Endometrial microvascular endothelial cells (primary cell): ENCODE results near the gene MED28. TPM values are rescaled to one million over a fixed set of nuclear protein-coding genes. Genes with fewer than 3 reads are reported as not detected.
"Not testable (repeated sequence)": the region's sequence is repeated elsewhere in the genome, so short reads cannot be mapped to it uniquely, and the experiment has no call there.

Source experiments
- in situ Hi-C: cut with HindIII; loops from 2 replicates; pipeline ENCODE4 v1.10.0; 2017; ENCODE audit warnings: low sequenced_read_pairs, low pct_unique_long_range_greater_than_20kb; ENCODE audit errors: inconsistent ontology term
- total RNA-seq: library from RNA; depleted of rRNA; stranded (reverse); fragments of >200 nt; gene quantifications from one replicate; pipeline ENCODE4 v1.2.3, GENCODE V29; 2015; ENCODE audit errors: inconsistent ontology term

Gene MED28
- total RNA-seq, 1 donor from 2014 or later = 7.7 TPM

DNA sequence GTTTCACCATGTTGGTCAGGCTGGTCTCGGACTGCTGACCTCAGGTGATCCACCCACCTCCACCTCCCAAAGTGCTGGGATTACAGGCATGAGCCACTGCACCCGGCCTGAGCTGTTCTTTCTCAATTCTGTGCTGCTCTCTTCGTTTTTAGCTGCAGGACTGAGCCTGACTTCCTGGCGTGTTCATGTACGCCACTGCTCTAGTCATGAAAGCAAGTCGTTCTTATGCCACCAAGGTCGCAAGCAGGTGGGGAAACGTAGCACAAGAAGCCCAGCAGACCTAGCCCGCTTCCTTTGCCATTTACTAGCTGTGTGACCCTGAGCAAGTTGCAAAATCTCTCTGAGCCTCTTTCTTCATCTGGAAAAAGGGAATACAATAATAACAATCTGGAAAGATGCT is 43.4 kb downstream of the MED28 start:
- in situ Hi-C loops = no loop called here

DNA sequence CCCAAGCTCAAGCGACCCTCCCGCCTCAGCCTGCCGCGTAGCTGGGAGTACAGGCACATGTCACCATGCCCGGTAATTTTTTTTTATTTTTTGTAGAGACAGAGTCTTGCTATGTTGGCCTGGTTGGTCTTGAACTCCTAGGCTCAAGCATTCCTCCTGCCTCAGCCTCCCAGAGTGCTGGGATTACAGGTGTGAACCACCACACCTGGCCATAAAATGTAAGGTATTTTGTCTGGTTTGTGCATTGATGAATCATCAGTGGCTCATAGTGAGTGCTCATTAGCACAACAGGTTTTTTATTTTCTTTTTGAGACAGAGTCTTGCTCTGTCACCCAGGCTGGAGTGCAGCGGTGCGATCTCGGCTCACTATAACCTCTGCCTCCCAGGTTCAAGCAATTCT is 44.8 kb downstream of the MED28 start:
- in situ Hi-C loops = not testable (repeated sequence)

DNA sequence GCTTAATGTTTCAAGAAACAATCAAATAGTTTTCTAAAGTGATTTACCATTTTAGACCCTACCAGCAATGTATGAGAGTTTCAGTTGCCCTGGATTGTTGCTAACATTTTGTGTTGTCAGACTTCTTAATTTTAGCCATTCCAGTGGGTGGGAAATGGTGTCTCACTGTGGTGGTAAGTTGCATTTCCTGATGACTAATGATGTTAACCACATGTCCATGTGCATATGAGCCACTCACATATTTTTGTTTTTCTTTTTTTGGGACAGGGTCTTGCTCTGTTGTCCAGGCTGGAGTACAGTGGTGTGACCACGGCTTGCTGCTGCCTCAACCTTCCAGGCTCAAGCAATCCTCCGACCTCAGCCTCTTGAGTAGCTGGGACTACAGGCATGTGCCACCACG is 48.3 kb downstream of the MED28 start:
- in situ Hi-C loops = no loop called here

DNA sequence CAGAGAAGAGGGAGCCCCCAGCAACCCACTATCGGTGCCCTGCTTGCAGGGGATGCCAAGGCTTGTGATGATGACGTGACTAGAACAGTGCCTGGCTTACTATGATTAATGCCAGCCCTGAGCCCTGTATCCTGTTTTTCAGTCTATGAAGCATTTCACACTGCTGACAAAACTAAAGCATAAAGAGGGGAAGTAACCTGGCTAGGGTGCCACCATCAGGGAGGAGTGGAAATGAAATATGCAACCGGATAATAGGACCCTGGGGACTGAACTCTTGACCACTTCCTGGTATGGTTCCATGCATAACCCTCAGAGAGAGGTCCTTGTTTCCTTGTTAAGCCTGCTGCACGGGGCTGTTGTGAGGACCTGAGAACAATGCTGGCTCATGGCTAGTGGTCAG is 50.3 kb downstream of the MED28 start:
- in situ Hi-C loops = no loop called here

DNA sequence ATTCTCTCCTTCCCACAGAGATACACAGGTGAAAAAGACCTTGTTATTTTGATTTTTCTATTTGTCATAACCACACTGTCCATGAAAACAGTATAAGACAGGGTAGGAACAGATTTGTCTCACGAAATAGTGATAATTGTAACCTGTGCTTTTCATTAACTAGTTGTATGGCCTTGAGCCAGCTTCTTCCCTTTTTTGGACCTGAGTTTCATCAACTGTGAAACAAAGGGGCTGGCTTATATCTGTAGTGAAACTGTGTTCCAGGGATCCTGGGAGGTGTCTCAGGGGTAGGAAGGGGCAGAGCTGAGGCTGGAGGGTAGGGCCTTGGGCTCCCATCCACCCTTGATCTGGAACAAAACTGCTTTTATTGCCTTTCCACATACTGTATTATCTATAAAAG is 50.9 kb downstream of the MED28 start:
- in situ Hi-C loops = no loop called here

DNA sequence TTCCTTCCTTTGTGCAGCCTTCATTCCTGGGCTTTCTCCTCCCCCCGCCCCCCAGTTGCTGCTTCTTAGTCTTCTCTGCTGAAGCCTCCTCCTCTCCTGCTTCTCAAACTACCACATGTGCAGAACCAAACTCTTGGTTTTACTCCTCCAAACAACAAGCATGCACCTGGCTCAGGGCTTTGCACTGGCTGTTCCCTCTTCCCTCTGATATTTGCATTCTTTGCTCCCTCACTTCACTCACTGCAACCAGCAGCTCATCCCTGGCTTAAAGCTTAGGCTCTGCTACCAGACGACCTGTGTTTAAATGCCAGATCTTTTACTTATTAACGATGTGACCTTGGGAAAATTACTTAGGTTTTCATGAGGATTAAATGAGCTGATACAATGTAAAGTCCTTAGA is 51.4 kb downstream of the MED28 start:
- in situ Hi-C loops = no loop called here

DNA sequence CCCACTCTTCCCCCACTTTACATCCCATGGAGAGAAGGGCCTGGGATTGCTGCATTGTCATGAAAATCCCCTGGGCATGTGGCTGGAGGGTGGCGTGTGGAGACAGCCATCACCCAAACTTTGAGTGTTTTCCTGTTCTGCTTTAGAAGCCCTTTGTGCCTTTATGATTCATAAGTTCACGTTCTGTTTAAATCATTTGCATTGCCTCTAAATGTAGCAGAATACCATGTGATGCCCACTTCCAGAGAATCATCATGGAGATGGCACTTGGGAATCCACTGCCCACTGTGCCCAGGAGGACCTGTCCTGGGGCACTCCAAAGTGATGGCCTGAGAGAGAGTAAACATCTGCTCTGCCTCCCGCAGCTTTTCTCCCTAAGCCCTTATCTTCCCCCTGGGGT is 52.8 kb downstream of the MED28 start:
- in situ Hi-C loops = no loop called here

DNA sequence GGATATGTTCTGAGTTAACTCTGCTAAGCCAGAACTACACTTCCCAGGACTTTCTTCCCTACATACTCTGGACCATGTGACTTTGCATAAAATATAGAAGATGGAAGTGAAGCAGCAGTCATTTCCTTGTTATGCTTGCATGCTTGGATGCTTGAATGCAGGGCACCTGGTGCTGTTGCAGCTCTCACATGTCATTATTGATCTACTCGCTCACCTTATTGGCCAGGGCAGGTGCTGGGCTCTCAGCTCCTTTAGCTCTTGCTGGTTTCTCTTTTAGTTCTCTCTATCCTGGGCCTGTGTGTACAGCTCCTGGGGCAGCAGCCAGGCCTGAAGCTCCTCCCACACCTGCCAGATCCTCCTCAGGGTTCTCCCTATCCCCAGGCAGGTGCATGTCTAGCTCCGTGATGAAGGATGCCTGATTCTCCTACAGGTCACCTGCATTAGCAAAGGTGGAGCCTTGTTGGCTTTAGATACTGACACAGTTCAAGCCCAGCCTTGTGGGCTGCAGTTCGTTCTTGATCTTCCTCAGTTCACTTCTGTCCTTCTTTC is 53.3 kb downstream of the MED28 start:
- in situ Hi-C loops = no loop called here

DNA sequence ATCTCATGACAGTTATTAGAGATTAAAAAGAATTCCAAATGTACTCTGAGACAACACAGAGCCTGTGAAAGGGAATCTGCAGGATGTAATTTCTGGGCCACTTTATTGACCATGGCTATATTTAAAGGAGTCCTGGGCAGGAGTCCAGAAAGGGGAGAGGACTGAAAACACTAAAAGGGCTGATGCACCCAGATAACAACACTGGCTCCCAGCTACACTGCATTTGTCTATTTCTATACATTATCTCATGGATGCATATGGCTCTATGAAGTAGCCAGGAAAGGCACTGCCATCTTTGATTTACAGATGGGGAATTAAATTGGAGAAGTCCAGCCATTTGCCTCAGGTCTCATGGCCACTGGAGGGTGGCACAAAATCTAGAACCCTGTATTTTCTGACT is 56.0 kb downstream of the MED28 start:
- in situ Hi-C loops = no loop called here

DNA sequence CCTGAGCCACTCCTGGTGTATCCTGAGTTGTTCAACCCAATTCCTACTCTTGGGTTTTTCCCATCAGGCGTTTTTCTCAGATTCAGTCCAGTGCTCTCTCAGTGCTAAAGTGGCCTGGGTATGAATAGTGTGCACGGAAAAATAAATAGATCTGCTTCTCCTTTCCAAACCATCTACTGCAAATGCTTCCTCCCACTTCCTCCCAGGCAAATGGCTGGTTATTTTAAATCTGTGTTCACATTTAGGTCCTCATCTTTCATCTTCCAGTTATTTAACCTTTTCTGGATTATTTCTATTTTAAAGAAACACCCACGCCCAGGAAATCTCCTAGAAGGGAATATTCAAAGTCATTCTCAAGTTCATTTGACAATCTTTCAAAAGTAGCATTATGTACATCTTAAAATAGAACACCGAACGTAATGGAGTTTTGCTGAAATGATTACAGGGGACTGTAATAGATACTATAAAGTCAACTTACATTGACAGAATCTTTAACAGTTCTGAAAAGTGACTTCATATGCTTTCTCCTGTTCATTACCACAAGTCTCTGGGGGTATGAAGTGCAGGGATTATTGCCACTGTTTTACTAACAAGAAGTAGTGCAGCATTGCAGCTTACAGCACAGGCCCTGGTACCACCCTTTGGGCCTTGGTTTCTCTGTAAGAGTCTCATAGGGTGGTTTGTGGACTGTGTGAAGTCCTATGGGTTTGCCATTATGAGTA is 66.3 kb downstream of the MED28 start:
- in situ Hi-C loops = no loop called here

DNA sequence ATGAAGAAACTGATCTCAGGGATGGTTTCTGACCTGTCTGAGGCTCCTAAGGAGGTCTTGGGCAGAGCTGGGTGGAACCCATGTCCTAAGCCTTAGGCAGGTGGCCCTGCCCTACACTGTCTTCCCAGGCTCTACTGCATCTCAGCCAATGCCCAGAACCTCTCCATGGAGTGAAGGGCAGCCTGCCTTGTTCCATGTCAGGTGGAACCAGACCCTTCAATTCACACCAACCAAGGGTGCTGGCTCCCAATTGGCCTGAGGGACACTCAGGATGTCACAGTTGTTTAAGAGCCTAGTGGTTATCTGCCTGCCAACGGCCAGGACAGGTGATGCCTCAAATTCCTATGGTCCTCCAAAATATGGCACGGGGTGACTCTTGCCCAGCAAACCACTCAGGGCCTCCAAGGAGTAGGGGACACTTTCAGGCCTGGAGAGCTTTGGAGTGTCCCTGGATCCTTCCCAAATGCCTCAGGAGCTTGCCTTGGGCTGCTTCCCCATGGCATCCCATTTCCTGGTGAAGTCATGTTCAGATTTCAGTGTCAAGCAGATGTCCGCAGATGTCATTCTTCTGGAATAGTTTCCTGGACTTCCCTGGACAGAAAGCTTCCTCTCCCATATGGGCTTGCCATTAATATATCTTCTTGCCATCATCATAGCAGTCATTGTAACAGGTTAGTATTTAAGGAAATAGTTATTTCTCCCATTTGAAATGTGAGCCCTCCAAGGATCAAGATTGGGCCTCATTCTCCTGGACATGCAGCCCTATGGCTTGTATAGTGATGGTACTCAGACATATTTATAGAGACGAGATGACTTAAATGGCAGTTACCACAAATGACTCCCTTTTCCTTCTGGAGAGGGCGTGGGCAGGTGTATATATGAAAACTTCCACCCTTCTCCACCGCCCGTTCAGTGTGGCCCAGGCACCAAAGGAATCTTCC is 67.1 kb downstream of the MED28 start:
- in situ Hi-C loops = no loop called here

DNA sequence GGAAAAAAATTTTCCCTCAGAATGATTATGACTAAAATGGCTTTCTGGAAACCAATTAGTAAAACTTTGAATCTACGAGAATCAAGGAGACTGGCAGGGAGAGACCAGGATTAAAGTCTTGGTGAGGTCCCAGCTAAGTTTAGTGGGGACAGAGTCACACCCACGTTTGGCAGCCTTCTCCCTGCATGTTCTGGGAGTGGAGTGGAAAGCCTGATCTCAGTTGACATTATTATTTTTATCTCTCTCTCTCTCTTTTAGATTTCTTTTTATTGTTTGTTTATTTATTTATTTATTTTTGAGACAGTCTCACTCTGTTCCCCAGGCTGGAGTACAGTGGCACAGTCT is 67.8 kb downstream of the MED28 start:
- in situ Hi-C loops = no loop called here

Other genes starting within 250 kb of the MED28 start
- gene QDPR, start 102.6 kb upstream of the MED28 start, total RNA-seq = 7.7 TPM
- gene CLRN2, start 99.5 kb upstream of the MED28 start, total RNA-seq = not detected
- 142 TPM for gene LAP3, start 37.4 kb upstream of the MED28 start, total RNA-seq
- not detected for gene FAM184B, start 167.0 kb downstream of the MED28 start, total RNA-seq
- 17.5 TPM for gene DCAF16, start 196.1 kb downstream of the MED28 start, total RNA-seq
- gene NCAPG, start 196.3 kb downstream of the MED28 start, total RNA-seq = 45.7 TPM